ENCODE results near the gene ASTN2.

DNA sequence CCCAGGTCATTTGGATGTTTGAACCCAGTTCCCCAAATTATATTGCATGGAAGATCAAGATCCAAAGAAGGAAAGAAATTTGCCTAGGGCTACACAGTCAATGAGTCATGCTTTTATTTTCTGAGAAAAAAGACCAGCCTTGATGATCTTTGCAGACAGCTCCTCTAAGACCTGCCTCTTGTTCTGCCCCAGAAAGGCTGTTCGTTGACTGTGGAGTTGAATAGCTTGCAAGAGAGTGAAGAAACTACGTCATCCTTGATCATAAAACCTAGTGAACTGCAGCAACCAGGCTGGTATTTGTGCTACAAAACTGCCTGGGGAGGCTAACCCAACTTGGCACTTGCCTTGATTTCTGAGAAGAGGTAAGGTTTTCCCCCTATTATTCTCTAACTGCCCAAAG lies 997.4 kb downstream of the ASTN2 start:
- TF ChIP-seq GABPA (IDR thresholded peaks at IDR 0.05 in 1 of 2, conservative IDR thresholded peaks at IDR 0.05 in 1 of 2) = no peak
- TF ChIP-seq, protein P1, sequence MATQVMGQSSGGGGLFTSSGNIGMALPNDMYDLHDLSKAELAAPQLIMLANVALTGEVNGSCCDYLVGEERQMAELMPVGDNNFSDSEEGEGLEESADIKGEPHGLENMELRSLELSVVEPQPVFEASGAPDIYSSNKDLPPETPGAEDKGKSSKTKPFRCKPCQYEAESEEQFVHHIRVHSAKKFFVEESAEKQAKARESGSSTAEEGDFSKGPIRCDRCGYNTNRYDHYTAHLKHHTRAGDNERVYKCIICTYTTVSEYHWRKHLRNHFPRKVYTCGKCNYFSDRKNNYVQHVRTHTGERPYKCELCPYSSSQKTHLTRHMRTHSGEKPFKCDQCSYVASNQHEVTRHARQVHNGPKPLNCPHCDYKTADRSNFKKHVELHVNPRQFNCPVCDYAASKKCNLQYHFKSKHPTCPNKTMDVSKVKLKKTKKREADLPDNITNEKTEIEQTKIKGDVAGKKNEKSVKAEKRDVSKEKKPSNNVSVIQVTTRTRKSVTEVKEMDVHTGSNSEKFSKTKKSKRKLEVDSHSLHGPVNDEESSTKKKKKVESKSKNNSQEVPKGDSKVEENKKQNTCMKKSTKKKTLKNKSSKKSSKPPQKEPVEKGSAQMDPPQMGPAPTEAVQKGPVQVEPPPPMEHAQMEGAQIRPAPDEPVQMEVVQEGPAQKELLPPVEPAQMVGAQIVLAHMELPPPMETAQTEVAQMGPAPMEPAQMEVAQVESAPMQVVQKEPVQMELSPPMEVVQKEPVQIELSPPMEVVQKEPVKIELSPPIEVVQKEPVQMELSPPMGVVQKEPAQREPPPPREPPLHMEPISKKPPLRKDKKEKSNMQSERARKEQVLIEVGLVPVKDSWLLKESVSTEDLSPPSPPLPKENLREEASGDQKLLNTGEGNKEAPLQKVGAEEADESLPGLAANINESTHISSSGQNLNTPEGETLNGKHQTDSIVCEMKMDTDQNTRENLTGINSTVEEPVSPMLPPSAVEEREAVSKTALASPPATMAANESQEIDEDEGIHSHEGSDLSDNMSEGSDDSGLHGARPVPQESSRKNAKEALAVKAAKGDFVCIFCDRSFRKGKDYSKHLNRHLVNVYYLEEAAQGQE (IDR thresholded peaks at IDR 0.05) = no peak
- TF ChIP-seq, protein P2, sequence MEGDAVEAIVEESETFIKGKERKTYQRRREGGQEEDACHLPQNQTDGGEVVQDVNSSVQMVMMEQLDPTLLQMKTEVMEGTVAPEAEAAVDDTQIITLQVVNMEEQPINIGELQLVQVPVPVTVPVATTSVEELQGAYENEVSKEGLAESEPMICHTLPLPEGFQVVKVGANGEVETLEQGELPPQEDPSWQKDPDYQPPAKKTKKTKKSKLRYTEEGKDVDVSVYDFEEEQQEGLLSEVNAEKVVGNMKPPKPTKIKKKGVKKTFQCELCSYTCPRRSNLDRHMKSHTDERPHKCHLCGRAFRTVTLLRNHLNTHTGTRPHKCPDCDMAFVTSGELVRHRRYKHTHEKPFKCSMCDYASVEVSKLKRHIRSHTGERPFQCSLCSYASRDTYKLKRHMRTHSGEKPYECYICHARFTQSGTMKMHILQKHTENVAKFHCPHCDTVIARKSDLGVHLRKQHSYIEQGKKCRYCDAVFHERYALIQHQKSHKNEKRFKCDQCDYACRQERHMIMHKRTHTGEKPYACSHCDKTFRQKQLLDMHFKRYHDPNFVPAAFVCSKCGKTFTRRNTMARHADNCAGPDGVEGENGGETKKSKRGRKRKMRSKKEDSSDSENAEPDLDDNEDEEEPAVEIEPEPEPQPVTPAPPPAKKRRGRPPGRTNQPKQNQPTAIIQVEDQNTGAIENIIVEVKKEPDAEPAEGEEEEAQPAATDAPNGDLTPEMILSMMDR (IDR thresholded peaks at IDR 0.05; ENCODE audit: low read depth, low read length, missing input control) = no peak
- no peak for TF ChIP-seq HNF4G (IDR thresholded peaks at IDR 0.05)
- TF ChIP-seq RXRA (IDR thresholded peaks at IDR 0.05) = no peak
- TF ChIP-seq TAF1 (conservative IDR thresholded peaks at IDR 0.05) = no peak
- no peak for TF ChIP-seq RAD21 (IDR thresholded peaks at IDR 0.05)
- no peak for TF ChIP-seq NR2F2 (IDR thresholded peaks at IDR 0.05)
- TF ChIP-seq YY1 (IDR thresholded peaks at IDR 0.05) = no peak
- no peak for TF ChIP-seq EGR1 (IDR thresholded peaks at IDR 0.05; ENCODE audit: low read depth in 2 of 2)
- TF ChIP-seq, protein P3, sequence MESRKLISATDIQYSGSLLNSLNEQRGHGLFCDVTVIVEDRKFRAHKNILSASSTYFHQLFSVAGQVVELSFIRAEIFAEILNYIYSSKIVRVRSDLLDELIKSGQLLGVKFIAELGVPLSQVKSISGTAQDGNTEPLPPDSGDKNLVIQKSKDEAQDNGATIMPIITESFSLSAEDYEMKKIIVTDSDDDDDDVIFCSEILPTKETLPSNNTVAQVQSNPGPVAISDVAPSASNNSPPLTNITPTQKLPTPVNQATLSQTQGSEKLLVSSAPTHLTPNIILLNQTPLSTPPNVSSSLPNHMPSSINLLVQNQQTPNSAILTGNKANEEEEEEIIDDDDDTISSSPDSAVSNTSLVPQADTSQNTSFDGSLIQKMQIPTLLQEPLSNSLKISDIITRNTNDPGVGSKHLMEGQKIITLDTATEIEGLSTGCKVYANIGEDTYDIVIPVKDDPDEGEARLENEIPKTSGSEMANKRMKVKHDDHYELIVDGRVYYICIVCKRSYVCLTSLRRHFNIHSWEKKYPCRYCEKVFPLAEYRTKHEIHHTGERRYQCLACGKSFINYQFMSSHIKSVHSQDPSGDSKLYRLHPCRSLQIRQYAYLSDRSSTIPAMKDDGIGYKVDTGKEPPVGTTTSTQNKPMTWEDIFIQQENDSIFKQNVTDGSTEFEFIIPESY (IDR thresholded peaks at IDR 0.05) = no peak
- no peak for TF ChIP-seq HNF4A (conservative IDR thresholded peaks at IDR 0.05)

Data from liver (tissue), 3 donors.